Mucosa of gallbladder (tissue), 1 donor: ENCODE data around the gene PGM2L1. TPM values are rescaled to one million over a fixed set of nuclear protein-coding genes. Genes with fewer than 3 reads are reported as not detected.
"Not testable (repeated sequence)": the region's sequence is repeated elsewhere in the genome, so short reads cannot be mapped to it uniquely, and the experiment has no call there.

Experiments used
- DNase-seq: peaks from one replicate; pipeline ENCODE4 v3.0.0-alpha.2; 2020; ENCODE audit warnings: low spot score
- total RNA-seq: library from RNA; stranded (reverse); gene quantifications from one replicate; pipeline ENCODE4 v1.2.1, GENCODE V29; 2021
- donor health status: DM: no; HTN: no; CAD: no.

The PGM2L1 gene
- 14.0 TPM for total RNA-seq

GRCh38 chr11:74398244-74399159 lies at the start of gene PGM2L1:
TSS of gene PGM2L1 (minus strand) at chr11:74398433. CDS start at chr11:74398161, 272 bp downstream.
- peak; percentile 95 for DNase-seq

DNA sequence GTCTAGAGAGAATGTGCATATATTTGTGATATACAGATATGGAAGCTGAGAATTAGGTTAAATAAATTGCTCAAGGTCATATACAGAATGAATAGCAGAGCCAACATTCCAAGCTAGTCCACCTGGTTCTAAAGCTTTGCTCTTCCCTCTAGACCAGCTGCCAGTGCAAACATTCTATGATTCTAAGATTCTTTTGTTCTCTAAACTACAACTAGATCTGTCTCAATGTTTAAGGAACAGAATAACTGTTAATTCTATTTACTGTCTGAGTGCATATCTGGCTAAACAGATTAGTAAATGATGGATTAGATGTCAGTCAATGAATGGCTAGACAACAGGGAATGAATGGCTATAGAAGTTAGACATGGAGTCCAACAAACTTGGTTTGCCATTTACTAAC lies 49.5 kb upstream of the PGM2L1 start:
- DNase-seq = no peak

GRCh38 chr11:74446532-74446938 lies 48.3 kb upstream of the PGM2L1 start:
- DNase-seq = no peak

DNA sequence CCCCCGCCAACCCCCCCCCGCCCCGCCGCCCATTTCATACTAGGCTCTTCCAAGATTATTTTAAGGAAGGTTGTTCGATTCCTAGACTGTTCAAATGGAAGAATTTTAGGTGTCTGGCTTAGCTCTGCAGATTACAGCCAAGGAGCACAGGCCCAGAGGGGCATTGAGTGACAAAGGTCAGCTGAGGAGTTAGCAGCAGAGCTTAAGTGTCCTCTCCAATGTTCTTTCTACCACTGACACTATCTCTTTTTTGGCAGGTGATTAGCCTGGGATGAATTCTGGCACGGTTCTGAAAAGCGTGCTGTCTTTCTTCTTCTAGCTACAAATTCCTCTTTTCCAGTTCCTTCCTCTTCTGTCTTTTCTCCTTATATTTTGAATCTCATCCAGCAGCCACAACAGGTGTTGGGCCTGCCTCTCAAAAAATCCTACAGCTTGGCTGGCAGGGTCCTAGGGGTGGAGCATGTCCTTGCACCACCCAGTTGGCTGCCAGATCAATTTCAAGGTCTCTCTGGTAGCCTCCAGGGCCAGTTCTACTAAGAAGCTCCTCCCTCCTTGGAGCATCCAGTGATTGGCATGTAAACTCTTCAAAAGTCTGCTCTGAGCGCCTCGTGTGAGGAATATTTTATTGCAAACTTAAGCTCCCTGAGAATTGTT lies 46.1 kb upstream of the PGM2L1 start:
- DNase-seq = no peak

- DNase-seq = peak; percentile 53
Measured at GRCh38 chr11:74443071-74443864, 45.0 kb upstream of the PGM2L1 start.

GRCh38 chr11:74442636-74443035 lies 44.4 kb upstream of the PGM2L1 start:
- DNase-seq = no peak

DNA sequence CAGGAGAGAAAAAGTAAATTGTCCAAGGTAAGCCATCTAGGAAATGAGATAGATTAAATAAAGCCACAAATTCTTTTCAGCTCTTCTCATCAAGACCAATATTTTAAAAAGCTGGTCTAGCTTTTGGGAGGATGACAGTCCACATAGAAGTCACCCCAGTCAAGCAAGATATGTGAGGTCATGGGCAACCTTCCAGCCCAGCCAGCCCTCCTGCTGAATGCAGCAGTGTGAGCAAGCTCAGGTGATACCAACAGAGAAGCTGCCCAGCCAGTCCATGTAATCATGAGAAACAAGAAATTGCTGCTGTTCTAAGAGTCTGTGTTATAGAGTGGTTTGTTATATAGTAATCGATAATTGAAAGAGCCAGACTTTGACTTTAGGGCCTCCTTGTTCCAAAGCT lies 40.4 kb upstream of the PGM2L1 start:
- DNase-seq = no peak

DNA sequence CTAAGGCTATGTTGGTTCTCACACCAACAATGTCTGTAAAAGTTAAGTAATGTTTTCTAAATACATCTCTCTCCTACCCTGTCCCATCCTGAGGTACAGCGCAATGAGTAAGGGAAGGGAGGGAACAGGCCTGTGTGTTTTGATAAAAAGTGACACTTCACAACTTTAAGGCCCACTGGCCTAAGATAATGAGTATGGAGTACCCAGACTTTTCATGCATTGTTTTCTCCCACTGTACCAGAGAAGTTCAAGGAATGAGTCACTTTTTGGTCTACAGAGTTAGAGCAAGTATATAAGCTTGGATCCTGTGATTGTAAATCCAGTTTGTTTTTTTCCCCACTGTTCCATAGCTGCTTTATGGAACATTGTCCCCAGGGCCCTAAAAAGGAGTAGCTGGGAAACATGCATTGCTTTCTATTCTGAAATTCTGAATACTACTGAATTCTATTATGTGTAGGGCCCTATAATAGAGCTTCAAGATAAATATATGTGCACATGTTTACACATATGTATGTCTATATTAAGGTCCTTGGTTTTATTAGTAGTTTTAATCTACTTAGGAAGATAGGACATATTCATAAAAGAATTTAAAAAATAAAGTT lies 39.3 kb upstream of the PGM2L1 start:
- DNase-seq = no peak

- DNase-seq = no peak
Measured at GRCh38 chr11:74434528-74434927, 36.3 kb upstream of the PGM2L1 start.

GRCh38 chr11:74429205-74429604 lies 31.0 kb upstream of the PGM2L1 start:
- DNase-seq = no peak

GRCh38 chr11:74427384-74427886 lies 29.2 kb upstream of the PGM2L1 start:
- DNase-seq = no peak

- DNase-seq = no peak
Measured at GRCh38 chr11:74425100-74425499, 26.9 kb upstream of the PGM2L1 start.

DNA sequence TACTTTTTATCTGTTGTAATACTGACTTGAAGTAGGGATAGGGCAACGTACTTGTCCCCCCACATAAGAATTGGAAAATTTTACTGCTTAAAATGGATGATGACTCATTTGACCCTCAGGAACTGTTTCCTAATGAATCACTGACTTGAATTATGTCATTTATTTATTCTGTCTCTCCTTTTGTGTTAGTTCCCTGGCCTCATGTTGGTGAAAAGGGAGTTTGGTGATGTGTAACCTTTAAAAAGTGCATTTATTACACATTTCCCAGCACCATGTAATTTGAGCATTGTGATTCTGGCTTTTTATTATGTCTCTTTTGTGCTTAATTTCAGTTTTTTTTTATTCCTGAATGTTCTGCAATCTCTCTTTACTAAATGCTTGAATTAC lies 20.3 kb upstream of the PGM2L1 start:
- DNase-seq = no peak

- no peak for DNase-seq
Measured at GRCh38 chr11:74417860-74418508, 19.8 kb upstream of the PGM2L1 start.

GRCh38 chr11:74417379-74417804 lies 19.2 kb upstream of the PGM2L1 start:
- no peak for DNase-seq

GRCh38 chr11:74416974-74417373 lies 18.7 kb upstream of the PGM2L1 start:
- not testable (repeated sequence) for DNase-seq

GRCh38 chr11:74412733-74413359 lies 14.6 kb upstream of the PGM2L1 start:
- DNase-seq = no peak

- no peak for DNase-seq
Measured at GRCh38 chr11:74412321-74412720, 14.1 kb upstream of the PGM2L1 start.

DNA sequence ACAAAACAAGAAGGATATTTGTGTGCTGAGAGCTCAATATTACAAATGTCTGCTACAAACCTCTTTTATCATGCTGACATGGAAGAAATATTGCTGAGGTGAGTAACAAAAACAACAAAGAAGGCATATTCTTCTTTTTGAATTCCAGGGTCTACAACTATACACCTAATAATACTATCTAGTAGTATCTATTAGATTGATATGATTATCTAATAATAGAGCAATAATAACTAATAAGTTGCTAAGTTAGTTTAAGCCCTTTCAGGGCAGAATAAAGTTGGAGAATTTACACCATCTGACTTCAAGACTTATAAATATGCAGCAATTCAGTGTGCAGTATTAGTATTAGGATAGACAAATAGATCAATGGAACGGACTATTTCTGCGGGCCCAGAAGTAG lies 11.4 kb upstream of the PGM2L1 start:
- no peak for DNase-seq

DNA sequence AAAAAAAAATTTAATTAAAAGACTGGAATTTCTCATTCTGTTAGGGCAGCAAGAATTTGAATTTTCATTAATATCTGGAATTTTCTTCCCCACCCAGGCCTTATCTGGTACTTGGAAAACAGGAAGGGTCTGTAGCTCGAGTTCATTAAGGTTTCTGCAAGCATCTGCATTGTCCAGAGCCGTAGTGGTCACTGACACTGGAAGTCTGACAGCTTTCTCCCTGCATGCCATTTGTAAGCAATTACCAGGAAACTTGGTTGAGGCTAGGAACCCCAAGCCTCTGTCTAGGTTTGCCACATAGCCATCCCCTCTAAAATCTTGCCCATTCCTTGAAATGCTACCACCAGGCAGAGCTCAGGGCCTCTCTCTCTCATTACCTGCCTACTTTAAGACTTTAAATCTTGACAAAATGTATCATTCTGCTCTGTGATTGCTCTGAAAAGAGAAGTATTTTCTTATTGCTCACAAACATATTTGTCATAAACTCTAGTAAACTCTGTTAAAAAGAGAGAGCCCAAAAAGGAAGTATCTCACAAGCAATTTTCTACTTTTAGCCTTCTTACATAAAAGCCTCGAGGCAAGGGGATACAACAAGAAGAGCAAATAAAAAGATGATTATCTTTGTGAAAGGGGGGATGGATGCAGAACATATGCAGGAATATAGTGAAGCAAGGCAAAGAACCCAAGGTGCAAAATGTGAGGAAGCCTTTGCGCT lies 5.5 kb upstream of the PGM2L1 start:
- DNase-seq = no peak
